HL-60 (cell line): ENCODE measurements around the gene MYO10.

ENCODE experiments used
- GABPA ChIP-seq: IDR thresholded peaks from 2 replicates; pipeline ENCODE4 v1.6.1; 2012; ENCODE audit warnings: low read depth
- POLR2AphosphoS5 ChIP-seq: IDR thresholded peaks from 2 replicates; pipeline ENCODE4 v1.6.1; 2012; ENCODE audit warnings: low read depth
- SPI1 ChIP-seq: IDR thresholded peaks from 2 replicates; pipeline ENCODE4 v1.6.1; 2012; ENCODE audit warnings: low read depth, mild to moderate bottlenecking, borderline replicate concordance
- TF ChIP-seq, protein P1 (sequence below): IDR thresholded peaks from one replicate; pipeline ENCODE4 v1.5.1; 2011; ENCODE audit warnings: low read length, control low read depth, inconsistent platforms; ENCODE audit not compliant: insufficient read depth
- TF ChIP-seq, protein P2 (sequence below): IDR thresholded peaks from 2 replicates; pipeline ENCODE4 v1.6.1; 2012; ENCODE audit warnings: low read depth; ENCODE audit not compliant: insufficient replicate concordance

DNA sequence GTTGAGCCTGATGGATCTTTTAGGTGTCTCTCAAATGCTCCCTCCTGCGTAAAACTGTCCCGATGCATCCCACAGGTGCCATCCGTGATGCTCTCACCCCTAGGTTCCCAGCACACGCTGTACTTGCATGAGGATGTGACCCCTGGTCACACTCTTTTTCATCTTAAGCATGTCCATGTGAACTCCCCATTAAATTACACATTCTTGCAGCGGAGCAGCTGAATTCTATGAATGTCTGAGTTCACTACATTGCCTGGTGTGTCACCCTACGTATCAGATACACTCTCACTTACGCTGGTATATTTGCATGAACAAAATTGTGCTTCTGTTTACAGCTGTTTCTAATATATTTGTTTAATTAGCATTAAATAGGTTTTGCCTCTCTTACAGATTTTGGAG, 214.0 kb downstream of the MYO10 start:
- TF ChIP-seq, protein P1, sequence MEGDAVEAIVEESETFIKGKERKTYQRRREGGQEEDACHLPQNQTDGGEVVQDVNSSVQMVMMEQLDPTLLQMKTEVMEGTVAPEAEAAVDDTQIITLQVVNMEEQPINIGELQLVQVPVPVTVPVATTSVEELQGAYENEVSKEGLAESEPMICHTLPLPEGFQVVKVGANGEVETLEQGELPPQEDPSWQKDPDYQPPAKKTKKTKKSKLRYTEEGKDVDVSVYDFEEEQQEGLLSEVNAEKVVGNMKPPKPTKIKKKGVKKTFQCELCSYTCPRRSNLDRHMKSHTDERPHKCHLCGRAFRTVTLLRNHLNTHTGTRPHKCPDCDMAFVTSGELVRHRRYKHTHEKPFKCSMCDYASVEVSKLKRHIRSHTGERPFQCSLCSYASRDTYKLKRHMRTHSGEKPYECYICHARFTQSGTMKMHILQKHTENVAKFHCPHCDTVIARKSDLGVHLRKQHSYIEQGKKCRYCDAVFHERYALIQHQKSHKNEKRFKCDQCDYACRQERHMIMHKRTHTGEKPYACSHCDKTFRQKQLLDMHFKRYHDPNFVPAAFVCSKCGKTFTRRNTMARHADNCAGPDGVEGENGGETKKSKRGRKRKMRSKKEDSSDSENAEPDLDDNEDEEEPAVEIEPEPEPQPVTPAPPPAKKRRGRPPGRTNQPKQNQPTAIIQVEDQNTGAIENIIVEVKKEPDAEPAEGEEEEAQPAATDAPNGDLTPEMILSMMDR, result no peak
- TF ChIP-seq, protein P2, sequence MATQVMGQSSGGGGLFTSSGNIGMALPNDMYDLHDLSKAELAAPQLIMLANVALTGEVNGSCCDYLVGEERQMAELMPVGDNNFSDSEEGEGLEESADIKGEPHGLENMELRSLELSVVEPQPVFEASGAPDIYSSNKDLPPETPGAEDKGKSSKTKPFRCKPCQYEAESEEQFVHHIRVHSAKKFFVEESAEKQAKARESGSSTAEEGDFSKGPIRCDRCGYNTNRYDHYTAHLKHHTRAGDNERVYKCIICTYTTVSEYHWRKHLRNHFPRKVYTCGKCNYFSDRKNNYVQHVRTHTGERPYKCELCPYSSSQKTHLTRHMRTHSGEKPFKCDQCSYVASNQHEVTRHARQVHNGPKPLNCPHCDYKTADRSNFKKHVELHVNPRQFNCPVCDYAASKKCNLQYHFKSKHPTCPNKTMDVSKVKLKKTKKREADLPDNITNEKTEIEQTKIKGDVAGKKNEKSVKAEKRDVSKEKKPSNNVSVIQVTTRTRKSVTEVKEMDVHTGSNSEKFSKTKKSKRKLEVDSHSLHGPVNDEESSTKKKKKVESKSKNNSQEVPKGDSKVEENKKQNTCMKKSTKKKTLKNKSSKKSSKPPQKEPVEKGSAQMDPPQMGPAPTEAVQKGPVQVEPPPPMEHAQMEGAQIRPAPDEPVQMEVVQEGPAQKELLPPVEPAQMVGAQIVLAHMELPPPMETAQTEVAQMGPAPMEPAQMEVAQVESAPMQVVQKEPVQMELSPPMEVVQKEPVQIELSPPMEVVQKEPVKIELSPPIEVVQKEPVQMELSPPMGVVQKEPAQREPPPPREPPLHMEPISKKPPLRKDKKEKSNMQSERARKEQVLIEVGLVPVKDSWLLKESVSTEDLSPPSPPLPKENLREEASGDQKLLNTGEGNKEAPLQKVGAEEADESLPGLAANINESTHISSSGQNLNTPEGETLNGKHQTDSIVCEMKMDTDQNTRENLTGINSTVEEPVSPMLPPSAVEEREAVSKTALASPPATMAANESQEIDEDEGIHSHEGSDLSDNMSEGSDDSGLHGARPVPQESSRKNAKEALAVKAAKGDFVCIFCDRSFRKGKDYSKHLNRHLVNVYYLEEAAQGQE, result no peak
- TF ChIP-seq POLR2AphosphoS5 (no peak), GABPA (no peak), SPI1 (no peak)
